A549 (cell line): ENCODE results near the gene CHAF1B. TPM values are rescaled to one million over a fixed set of nuclear protein-coding genes. Genes with fewer than 3 reads are reported as not detected.

Source experiments
- ATAC-seq, 2 experiments: fragments of 200-7000 bp in 1 of 2; fragments of >200 bp in 1 of 2; cut with Nextera tagmentation in 1 of 2; cut with Tn5 transposase in 1 of 2; 3 replicates each; pipeline versions ENCODE4 v1.8.0 to v1.9.1; 2018 to 2020; ENCODE audit warnings: mild to moderate bottlenecking in 1 of 2, moderate library complexity in 1 of 2
- CTCF ChIA-PET: fragments of 300-600 bp; sonication (Branson Sonifier 250); formaldehyde crosslinking; extraction: SDS; loops from one replicate; lab custom pipeline; 2021; ENCODE audit warnings: antibody characterized with exemption, inconsistent platforms; lab: Yijun Ruan, JAX
- POLR2A ChIA-PET: fragments of 350-600 bp; formaldehyde crosslinking; extraction: SDS; loops from one replicate; lab custom pipeline; 2021; ENCODE audit warnings: antibody characterized with exemption, inconsistent platforms; lab: Yijun Ruan, JAX
- DNase-seq, 2 experiments: peaks; one replicate each; pipeline versions ENCODE4 v3.0.0 to v3.0.0-alpha.2; 2011 to 2016; ENCODE audit warnings: low read depth in 1 of 2, low spot score in 1 of 2
- FAIRE-seq: peaks from 2 replicates; lab custom pipeline; 2011; peaks lifted over from hg19 to GRCh38; lab: Jason Lieb, UNC
- H3K27ac ChIP-seq, 2 experiments: fragments of >200 bp; sonication (Bioruptor Twin); formaldehyde crosslinking; 3 replicates each; pipeline ENCODE4 v1.5.1; 2016 to 2017
- H3K4me1 ChIP-seq: fragments of >200 bp; sonication (Bioruptor Twin); formaldehyde crosslinking; 3 replicates; pipeline ENCODE4 v1.6.1; 2016
- H3K4me2 ChIP-seq: fragments of >200 bp; sonication (Bioruptor Twin); formaldehyde crosslinking; 3 replicates; pipeline ENCODE4 v1.6.1; 2016
- H3K4me3 ChIP-seq: fragments of >200 bp; sonication (Bioruptor Twin); formaldehyde crosslinking; 3 replicates; pipeline ENCODE4 v1.5.1; 2016
- H3K9me3 ChIP-seq: fragments of >200 bp; sonication (Bioruptor Twin); formaldehyde crosslinking; 3 replicates; pipeline ENCODE4 v1.6.1; 2016
- CBX2 ChIP-seq: fragments of 200-600 bp; sonication (generic); IDR thresholded peaks from 2 replicates; pipeline ENCODE4 v1.6.1; 2016; ENCODE audit warnings: low read depth, mild to moderate bottlenecking, borderline replicate concordance
- CHD4 ChIP-seq: fragments of 200-600 bp; sonication (generic); IDR thresholded peaks from 2 replicates; pipeline ENCODE4 v1.6.1; 2016; ENCODE audit warnings: antibody characterized with exemption, mild to moderate bottlenecking, borderline replicate concordance
- EHMT2 ChIP-seq: fragments of 200-600 bp; sonication (generic); IDR thresholded peaks from 2 replicates; pipeline ENCODE4 v1.6.1; 2016; ENCODE audit warnings: antibody characterized with exemption, low read depth, mild to moderate bottlenecking, moderate library complexity
- FOSB ChIP-seq: fragments of 250-450 bp; sonication (Bioruptor Pico); IDR thresholded peaks from 2 replicates; pipeline ENCODE4 v1.5.0; 2020; ENCODE audit warnings: mild to moderate bottlenecking, moderate library complexity
- HOXB13 ChIP-seq: fragments of 250-450 bp; sonication (Bioruptor Pico); IDR thresholded peaks from 2 replicates; pipeline ENCODE4 v1.5.0; 2020; ENCODE audit warnings: low read depth, mild to moderate bottlenecking, moderate library complexity
- JUN ChIP-seq, 2 experiments: fragments of >200 bp; sonication (Bioruptor Twin); formaldehyde crosslinking; IDR thresholded peaks; 2 replicates in 1 of 2; 3 replicates in 1 of 2; pipeline ENCODE4 v1.6.1; 2016 to 2017
- NPAS2 ChIP-seq: fragments of 250-450 bp; sonication (Bioruptor Pico); IDR thresholded peaks from 2 replicates; pipeline ENCODE4 v1.8.0; 2022; ENCODE audit warnings: mild to moderate bottlenecking, moderate library complexity, borderline replicate concordance
- NR3C1 ChIP-seq: fragments of >200 bp; sonication (Bioruptor Twin); formaldehyde crosslinking; IDR thresholded peaks from 3 replicates; pipeline ENCODE4 v1.6.1; 2017
- POLR2A ChIP-seq: IDR thresholded peaks from 2 replicates; pipeline ENCODE4 v1.6.1; 2012; ENCODE audit warnings: mild to moderate bottlenecking, low read length
- POLR2AphosphoS2 ChIP-seq: conservative IDR thresholded peaks from 2 replicates; pipeline ENCODE4 v1.6.1; 2012; ENCODE audit warnings: low read length, improper control_type of control experiment, inconsistent platforms
- RNF2 ChIP-seq: fragments of 200-600 bp; sonication (generic); IDR thresholded peaks from 2 replicates; pipeline ENCODE4 v1.6.1; 2016; ENCODE audit warnings: low read depth, mild to moderate bottlenecking, antibody characterized with exemption, moderate library complexity, borderline replicate concordance
- SMC3 ChIP-seq: fragments of >200 bp; sonication (Bioruptor Twin); formaldehyde crosslinking; IDR thresholded peaks from 3 replicates; pipeline ENCODE4 v1.6.1; 2018; ENCODE audit warnings: inconsistent platforms
- TP53 ChIP-seq: fragments of 250-450 bp; sonication (Bioruptor Pico); IDR thresholded peaks from 2 replicates; pipeline ENCODE4 v1.5.0; 2021; ENCODE audit warnings: mild to moderate bottlenecking, moderate library complexity
- ZFP36 ChIP-seq: fragments of 450-650 bp; IDR thresholded peaks from 2 replicates; pipeline ENCODE4 v1.6.1; 2014; ENCODE audit warnings: borderline replicate concordance; ENCODE audit not compliant: partially characterized antibody
- ZSCAN20 ChIP-seq: fragments of 250-450 bp; sonication (Bioruptor Pico); IDR thresholded peaks from 2 replicates; pipeline ENCODE4 v1.8.0; 2022; ENCODE audit warnings: mild to moderate bottlenecking, moderate library complexity
- WGBS: methylation state at CpG from one replicate; pipeline ENCODE4 v1.1.6; 2017; ENCODE audit errors: missing lambda C conversion rate; 5-methylcytosine and 5-hydroxymethylcytosine counted together
- polyA plus RNA-seq, 4 experiments: library from polyadenylated mRNA; depleted of rRNA in 3 of 4; stranded (reverse); fragments of >200 nt; fragmentation: RNase III in 1 of 4; extraction: RNeasy Plus Mini Kit Qiagen cat#74134 plus additional on column Dnase treatment in 1 of 4; gene quantifications; 2 replicates in 3 of 4; 3 replicates in 1 of 4; pipeline ENCODE4 v1.2.3, GENCODE V29; 2011 to 2017
- TF ChIP-seq, protein P1 (sequence below): IDR thresholded peaks from 2 replicates; pipeline ENCODE4 v1.6.1; 2012
- TF ChIP-seq, protein P2 (sequence below): IDR thresholded peaks from 2 replicates; pipeline ENCODE4 v1.6.1; 2012; ENCODE audit warnings: low read depth, borderline replicate concordance
- TF ChIP-seq, protein P3 (sequence below): fragments of 250-450 bp; sonication (Bioruptor Pico); IDR thresholded peaks from 2 replicates; pipeline ENCODE4 v1.5.0; 2020; ENCODE audit warnings: low read depth, mild to moderate bottlenecking, moderate library complexity
- TF ChIP-seq, protein P4 (sequence below): fragments of >200 bp; sonication (Bioruptor Twin); formaldehyde crosslinking; IDR thresholded peaks from 2 replicates; pipeline ENCODE4 v1.6.1; 2016

Gene CHAF1B
- polyA plus RNA-seq, 2 of the 4 experiments (the other 2 are of a cell fraction) = 13.3 to 16.9 TPM

DNA sequence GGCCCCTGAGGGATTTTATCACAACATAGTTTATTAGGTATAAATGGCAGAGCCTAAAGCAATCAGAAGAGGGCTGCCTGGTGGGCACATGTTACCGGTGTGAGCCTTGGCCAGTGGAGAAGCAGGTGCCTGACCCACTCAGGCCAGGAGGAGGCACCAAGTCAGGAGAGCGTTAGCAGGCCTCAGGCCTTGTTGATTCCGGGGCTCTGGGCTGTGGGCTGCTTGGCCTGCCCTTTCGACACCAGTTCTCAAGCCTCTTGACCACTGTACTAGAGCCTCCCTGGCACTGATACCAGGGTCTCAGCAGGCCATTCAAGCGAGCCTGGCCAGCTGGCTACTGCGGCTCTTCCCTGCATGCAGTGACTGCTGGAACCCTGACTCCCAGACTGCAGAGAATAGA lies 73.9 kb downstream of the CHAF1B start:
- peak overlapping the region in 1 of 2 experiments; percentile 43; a peak in 1 of 6 replicates for H3K27ac ChIP-seq
- H3K4me3 ChIP-seq = no peak overlapping the region
- FAIRE-seq (no peak), DNase-seq (no peak), ATAC-seq (no peak; a peak in 1 of 6 replicates)
- ChIA-PET CTCF (interaction anchor here (0.6 to 1.7 kb wide), 3 partner anchors 10 to 179 kb away, joined by 4 read pairs; no protein-coding TSS in a partner anchor), POLR2A (no interaction called here)
- H3K9me3 ChIP-seq = no peaks in the 10 kb centered on the region
- H3K4me2 ChIP-seq = no peak overlapping the region
- WGBS = 90% methylated on average over 5 of the region's 6 CpGs
- H3K4me1 ChIP-seq = peaks cover 16% of the 10 kb centered on the region
- TF ChIP-seq, protein P1, sequence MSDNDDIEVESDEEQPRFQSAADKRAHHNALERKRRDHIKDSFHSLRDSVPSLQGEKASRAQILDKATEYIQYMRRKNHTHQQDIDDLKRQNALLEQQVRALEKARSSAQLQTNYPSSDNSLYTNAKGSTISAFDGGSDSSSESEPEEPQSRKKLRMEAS = no peak
- TF ChIP-seq EHMT2 = no peak
- TF ChIP-seq ZSCAN20 (CRISPR knock-in tag) = no peak

DNA sequence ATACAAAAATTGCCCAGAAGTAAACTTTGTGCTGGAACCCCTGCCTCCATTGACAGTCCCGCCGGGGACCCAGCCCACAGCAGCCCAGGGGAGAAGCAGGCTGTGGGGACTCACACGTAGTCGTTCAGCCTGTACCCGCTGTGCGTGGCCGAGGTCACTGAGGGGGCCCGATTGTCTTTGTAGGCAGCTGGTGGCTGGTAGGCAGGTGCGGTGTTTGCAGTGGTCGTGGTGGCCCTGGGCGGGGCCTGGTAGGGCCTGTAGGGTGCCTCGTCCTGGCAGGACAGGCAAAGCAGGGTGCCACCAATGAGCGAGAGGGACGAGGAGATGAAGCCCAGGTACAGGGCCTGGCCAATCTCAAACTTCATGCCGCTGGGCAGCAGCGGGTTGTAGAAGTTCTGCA lies 75.7 kb downstream of the CHAF1B start:
- no peak for FAIRE-seq
- DNase-seq = no peak
- no peak for TF ChIP-seq CBX2
- Histone ChIP-seq H3K27ac (no peak overlapping the region), H3K4me2 (no peak overlapping the region), H3K4me3 (no peak overlapping the region), H3K4me1 (peaks cover 9% of the 10 kb centered on the region), H3K9me3 (no peaks in the 10 kb centered on the region)
- CTCF ChIA-PET = no interaction called here
- POLR2A ChIA-PET = no interaction called here
- 93% methylated on average over 13 of the region's 16 CpGs for WGBS
- ATAC-seq = no peak

DNA sequence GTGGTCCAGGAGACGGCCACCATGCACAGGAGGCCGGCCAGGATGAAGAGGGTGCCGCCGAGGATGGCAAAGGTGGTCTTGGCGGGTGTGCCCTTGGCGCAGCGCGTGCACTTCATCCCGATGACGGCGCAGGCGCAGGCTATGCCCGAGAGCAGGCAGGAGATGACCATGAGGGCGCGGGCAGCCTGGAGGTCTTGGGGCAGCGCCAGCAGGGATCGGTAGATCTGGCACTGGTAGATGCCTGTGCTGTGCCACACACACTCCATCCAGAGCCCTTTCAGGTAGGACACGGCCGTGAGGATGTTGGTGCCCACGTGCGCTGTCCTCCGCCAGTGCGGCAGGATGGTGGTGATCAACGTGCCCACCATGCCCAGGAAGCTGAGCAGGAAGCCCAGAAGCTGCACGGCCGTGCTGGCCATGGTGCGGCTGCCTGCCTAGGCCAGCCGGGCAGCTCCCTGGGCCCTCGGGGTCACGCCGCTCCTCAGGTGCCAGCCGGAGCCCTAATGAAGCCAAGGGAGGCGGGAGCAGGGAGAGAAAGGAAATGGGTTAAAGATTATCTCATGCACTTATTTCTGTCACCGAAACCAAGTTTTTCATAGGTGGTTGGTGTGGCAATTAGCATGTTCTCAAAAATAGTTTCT lies 76.2 kb downstream of the CHAF1B start:
- 94% methylated on average over 19 of the region's 34 CpGs for WGBS
- H3K4me1 ChIP-seq = peaks cover 9% of the 10 kb centered on the region
- DNase-seq = no peak
- peak overlapping the region in 1 of 2 experiments; percentile 27; a peak in 2 of 6 replicates for H3K27ac ChIP-seq
- ChIA-PET CTCF (no interaction called here), POLR2A (no interaction called here)
- FAIRE-seq = no peak
- peak overlapping the region; percentile 30; the same call in 1 of the 3 replicates for H3K4me2 ChIP-seq
- H3K4me3 ChIP-seq = no peak overlapping the region
- TF ChIP-seq, protein P2, sequence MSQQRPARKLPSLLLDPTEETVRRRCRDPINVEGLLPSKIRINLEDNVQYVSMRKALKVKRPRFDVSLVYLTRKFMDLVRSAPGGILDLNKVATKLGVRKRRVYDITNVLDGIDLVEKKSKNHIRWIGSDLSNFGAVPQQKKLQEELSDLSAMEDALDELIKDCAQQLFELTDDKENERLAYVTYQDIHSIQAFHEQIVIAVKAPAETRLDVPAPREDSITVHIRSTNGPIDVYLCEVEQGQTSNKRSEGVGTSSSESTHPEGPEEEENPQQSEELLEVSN = no peak
- TF ChIP-seq POLR2AphosphoS2 = no peak
- TF ChIP-seq RNF2 = no peak
- TF ChIP-seq, protein P3, sequence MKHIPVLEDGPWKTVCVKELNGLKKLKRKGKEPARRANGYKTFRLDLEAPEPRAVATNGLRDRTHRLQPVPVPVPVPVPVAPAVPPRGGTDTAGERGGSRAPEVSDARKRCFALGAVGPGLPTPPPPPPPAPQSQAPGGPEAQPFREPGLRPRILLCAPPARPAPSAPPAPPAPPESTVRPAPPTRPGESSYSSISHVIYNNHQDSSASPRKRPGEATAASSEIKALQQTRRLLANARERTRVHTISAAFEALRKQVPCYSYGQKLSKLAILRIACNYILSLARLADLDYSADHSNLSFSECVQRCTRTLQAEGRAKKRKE (CRISPR knock-in tag) = no peak
- no peak for TF ChIP-seq HOXB13 (CRISPR knock-in tag)
- no peak for TF ChIP-seq ZFP36
- TF ChIP-seq CHD4 = no peak
- no peak for TF ChIP-seq SMC3
- no peak for TF ChIP-seq FOSB (CRISPR knock-in tag)
- no peak for TF ChIP-seq NR3C1
- no peak for TF ChIP-seq NPAS2 (CRISPR knock-in tag)
- TF ChIP-seq JUN (IDR thresholded peaks at IDR 0.05) = no peak
- no peak for TF ChIP-seq CBX2
- TF ChIP-seq ZSCAN20 (CRISPR knock-in tag) = no peak
- no peak for TF ChIP-seq TP53 (CRISPR knock-in tag)
- TF ChIP-seq POLR2A = no peak
- TF ChIP-seq, protein P4, sequence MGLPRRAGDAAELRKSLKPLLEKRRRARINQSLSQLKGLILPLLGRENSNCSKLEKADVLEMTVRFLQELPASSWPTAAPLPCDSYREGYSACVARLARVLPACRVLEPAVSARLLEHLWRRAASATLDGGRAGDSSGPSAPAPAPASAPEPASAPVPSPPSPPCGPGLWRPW = no peak
- no peak for ATAC-seq
- no peaks in the 10 kb centered on the region for H3K9me3 ChIP-seq
